Measurements from ENCODE around the gene LRRTM2.

The LRRTM2 gene

GRCh38 chr5:138884094-138884493 is 9.0 kb upstream of the LRRTM2 start:
- in situ Hi-C loops (cut with MboI; ENCODE audit: low sequenced_read_pairs) = no loop called here

- in situ Hi-C loops (cut with MboI; ENCODE audit: low sequenced_read_pairs) = no loop called here
Observed at GRCh38 chr5:138883211-138883610, 8.1 kb upstream of the LRRTM2 start.

- in situ Hi-C loops (cut with MboI; ENCODE audit: low sequenced_read_pairs) = no loop called here
Observed at GRCh38 chr5:138878437-138879235, 3.5 kb upstream of the LRRTM2 start.

- in situ Hi-C loops (cut with MboI; ENCODE audit: low sequenced_read_pairs) = no loop called here
Observed at GRCh38 chr5:138876811-138877210, 1.7 kb upstream of the LRRTM2 start.

GRCh38 chr5:138875946-138876345 is 811 bp upstream of the LRRTM2 start:
- in situ Hi-C loops (cut with MboI; ENCODE audit: low sequenced_read_pairs) = no loop called here

GRCh38 chr5:138875552-138875875 is 379 bp upstream of the LRRTM2 start:
- in situ Hi-C loops (cut with MboI; ENCODE audit: low sequenced_read_pairs) = no loop called here

GRCh38 chr5:138874241-138874640 is 894 bp downstream of the LRRTM2 start:
- in situ Hi-C loops (cut with MboI; ENCODE audit: low sequenced_read_pairs) = no loop called here

- in situ Hi-C loops (cut with MboI; ENCODE audit: low sequenced_read_pairs) = no loop called here
Observed at GRCh38 chr5:138873466-138874221, 1.5 kb downstream of the LRRTM2 start.

GRCh38 chr5:138872841-138873465 is 2.2 kb downstream of the LRRTM2 start:
- in situ Hi-C loops (cut with MboI; ENCODE audit: low sequenced_read_pairs) = no loop called here

- in situ Hi-C loops (cut with MboI; ENCODE audit: low sequenced_read_pairs) = no loop called here
Observed at GRCh38 chr5:138870611-138871010, 4.5 kb downstream of the LRRTM2 start.

DNA sequence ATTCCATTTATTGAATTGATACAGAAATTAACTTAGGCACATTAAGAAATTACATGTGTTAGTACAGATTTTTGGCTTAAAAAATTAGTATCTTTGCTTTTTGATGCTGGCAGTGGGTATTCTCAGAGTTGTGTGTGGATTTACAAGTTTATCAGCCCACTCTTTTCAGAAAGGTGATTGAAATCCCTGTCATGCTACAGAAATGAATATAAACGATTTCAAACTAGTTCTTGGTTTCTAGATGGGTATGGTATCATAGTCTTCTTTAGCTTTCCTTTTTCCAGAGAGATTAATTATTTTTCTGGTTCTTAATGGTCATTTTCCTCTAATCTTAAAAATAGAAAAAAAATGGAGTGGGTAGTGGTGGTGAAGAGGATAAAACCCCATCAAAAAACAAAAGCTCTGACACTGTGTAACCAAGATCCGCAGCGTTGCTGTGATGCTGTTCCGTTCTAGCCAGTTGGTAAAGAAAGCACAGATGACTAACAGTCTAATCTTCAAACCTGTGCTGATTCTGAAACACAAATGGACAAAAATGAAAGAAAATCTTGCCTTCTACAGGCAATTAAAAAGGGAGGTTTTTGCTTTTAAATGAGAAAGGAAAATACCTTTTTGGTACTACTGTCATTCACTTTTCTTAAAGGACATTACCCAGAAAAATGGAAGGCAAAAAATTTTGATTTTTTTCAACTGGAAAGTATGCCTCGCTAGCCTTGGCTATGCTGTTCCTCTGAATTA is 5.2 kb downstream of the LRRTM2 start:
- in situ Hi-C loops (cut with MboI; ENCODE audit: low sequenced_read_pairs) = no loop called here

DNA sequence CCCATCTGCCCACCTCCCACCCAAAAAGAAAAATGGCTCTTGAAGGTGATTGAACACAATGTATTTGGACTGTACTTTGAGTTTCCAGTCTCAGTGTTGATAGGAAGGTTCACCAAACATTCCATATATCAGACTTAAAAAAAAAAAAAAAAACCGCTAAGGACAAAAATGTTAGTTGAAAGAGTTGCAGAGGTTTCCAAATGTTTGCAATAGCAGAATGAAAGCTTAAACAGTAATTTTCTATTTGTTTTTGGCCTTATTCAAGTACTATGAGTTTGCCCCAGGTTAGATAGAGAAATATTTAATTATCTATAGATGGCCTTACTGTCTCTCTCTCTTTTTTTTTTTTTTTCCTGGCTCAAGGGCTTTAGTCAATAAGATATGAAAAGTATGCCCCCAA is 6.1 kb downstream of the LRRTM2 start:
- in situ Hi-C loops (cut with MboI; ENCODE audit: low sequenced_read_pairs) = no loop called here

GRCh38 chr5:138867011-138867410 is 8.1 kb downstream of the LRRTM2 start:
- in situ Hi-C loops (cut with MboI; ENCODE audit: low sequenced_read_pairs) = no loop called here

GRCh38 chr5:138853132-138853531 is 22.0 kb downstream of the LRRTM2 start:
- in situ Hi-C loops (cut with MboI; ENCODE audit: low sequenced_read_pairs) = no loop called here

GRCh38 chr5:138850865-138851435 is 24.2 kb downstream of the LRRTM2 start:
- in situ Hi-C loops (cut with MboI; ENCODE audit: low sequenced_read_pairs) = no loop called here

- in situ Hi-C loops (cut with MboI; ENCODE audit: low sequenced_read_pairs) = no loop called here
Observed at GRCh38 chr5:138849882-138850281, 25.3 kb downstream of the LRRTM2 start.

- in situ Hi-C loops (cut with MboI; ENCODE audit: low sequenced_read_pairs) = no loop called here
Observed at GRCh38 chr5:138849439-138849838, 25.7 kb downstream of the LRRTM2 start.

DNA sequence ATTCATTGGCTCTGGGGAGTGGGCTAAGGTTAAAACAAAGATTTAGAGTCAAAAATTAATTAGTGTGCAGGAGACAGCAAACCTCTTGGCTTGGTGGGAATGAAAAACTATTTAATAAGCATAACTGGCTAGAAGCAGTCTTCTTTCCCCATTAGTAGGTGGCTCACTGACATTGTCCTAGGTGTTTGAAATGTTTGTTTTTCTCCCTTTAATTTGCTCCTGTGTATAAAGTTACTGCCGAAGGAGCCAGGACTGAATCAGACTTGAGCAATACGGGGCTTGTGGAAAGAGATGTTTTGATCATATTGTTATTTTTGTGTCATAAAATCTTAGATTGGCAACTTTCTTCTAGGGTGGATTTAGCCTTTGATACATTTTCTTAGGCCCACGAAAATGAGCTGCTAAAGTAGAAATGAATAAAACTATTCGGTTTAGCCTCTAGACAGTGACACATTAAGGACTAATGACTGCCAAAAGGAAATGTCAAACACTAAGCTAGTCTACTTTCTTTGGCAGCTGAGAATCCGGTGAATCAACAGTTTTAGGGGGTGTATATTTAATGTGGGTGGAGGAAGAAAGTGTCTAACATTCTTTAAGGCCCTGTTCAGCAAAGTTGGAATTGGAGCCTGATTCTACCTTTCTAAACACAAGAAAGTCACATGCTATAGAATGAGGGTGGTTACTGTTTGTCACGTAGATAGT is 30.2 kb downstream of the LRRTM2 start:
- in situ Hi-C loops (cut with MboI; ENCODE audit: low sequenced_read_pairs) = no loop called here

- in situ Hi-C loops (cut with MboI; ENCODE audit: low sequenced_read_pairs) = no loop called here
Observed at GRCh38 chr5:138844125-138844461, 31.0 kb downstream of the LRRTM2 start.

- in situ Hi-C loops (cut with MboI; ENCODE audit: low sequenced_read_pairs) = no loop called here
Observed at GRCh38 chr5:138843316-138844124, 31.6 kb downstream of the LRRTM2 start.
